Panc1 (cell line): ENCODE data around the gene KCNA5. TPM values are rescaled to one million over a fixed set of nuclear protein-coding genes. Genes with fewer than 3 reads are reported as not detected.

Source experiments
- ATAC-seq: fragments of 200-7000 bp; cut with Tn5 transposase; 2 replicates; pipeline ENCODE4 v1.9.1; 2020; ENCODE audit warnings: mild to moderate bottlenecking, moderate library complexity
- BruUV-seq: library from RNA; stranded (reverse); fragments of 400-500 nt; replicated peaks from 2 replicates; lab custom pipeline; 2021; lab: Mats Ljungman, UMichigan
- CTCF ChIA-PET: fragments of 300-600 bp; sonication (Branson Sonifier 250); formaldehyde crosslinking; loops from one replicate; lab custom pipeline; 2022; ENCODE audit warnings: antibody characterized with exemption; lab: Charles Lee
- POLR2A ChIA-PET: fragments of 300-600 bp; sonication (Branson Sonifier 250); formaldehyde crosslinking; loops from one replicate; lab custom pipeline; 2022; ENCODE audit warnings: antibody characterized with exemption; lab: Charles Lee
- DNase-seq: peaks from one replicate; pipeline ENCODE4 v3.0.0-alpha.2; 2010; ENCODE audit warnings: low read depth, low spot score
- H3K27ac ChIP-seq: 2 replicates; pipeline ENCODE4 v1.5.1; 2011; ENCODE audit warnings: mild to moderate bottlenecking, low read length, inconsistent platforms
- H3K27me3 ChIP-seq: fragments of 200-500 bp; sonication (Bioruptor generic); 2 replicates; pipeline ENCODE4 v1.6.0; 2014; ENCODE audit warnings: low read length, inconsistent platforms; ENCODE audit not compliant: control insufficient read depth, insufficient read depth
- H3K36me3 ChIP-seq: fragments of 200-500 bp; sonication (Bioruptor generic); 2 replicates; pipeline ENCODE4 v1.5.1; 2014; ENCODE audit warnings: inconsistent platforms, mild to moderate bottlenecking, low read length, moderate library complexity; ENCODE audit not compliant: control insufficient read depth, insufficient read depth
- H3K4me1 ChIP-seq: 2 replicates; pipeline ENCODE4 v1.5.1; 2011; ENCODE audit warnings: inconsistent platforms, mild to moderate bottlenecking, low read length, moderate library complexity; ENCODE audit not compliant: control insufficient read depth, insufficient read depth
- H3K4me3 ChIP-seq, 2 experiments: 2 replicates each; pipeline ENCODE4 v1.5.1; 2011 to 2012; ENCODE audit warnings: low read depth in 2 of 2, low read length in 2 of 2, mild to moderate bottlenecking in 2 of 2, inconsistent platforms in 1 of 2, moderate library complexity in 1 of 2
- H3K9me3 ChIP-seq: fragments of 200-500 bp; sonication (Bioruptor generic); 2 replicates; pipeline ENCODE4 v1.5.1; 2014; ENCODE audit warnings: low read depth, mild to moderate bottlenecking, inconsistent platforms, low read length, moderate library complexity; ENCODE audit not compliant: control insufficient read depth, insufficient read depth
- CTCF ChIP-seq: fragments of 450-650 bp; IDR thresholded peaks from 2 replicates; pipeline ENCODE4 v1.5.1; 2017; ENCODE audit warnings: mild to moderate bottlenecking
- POLR2AphosphoS5 ChIP-seq: IDR thresholded peaks from 2 replicates; pipeline ENCODE4 v1.6.1; 2012; ENCODE audit warnings: mild to moderate bottlenecking, low read depth, low read length, moderate library complexity
- SIN3A ChIP-seq: IDR thresholded peaks from 2 replicates; pipeline ENCODE4 v1.6.1; 2012; ENCODE audit warnings: low read depth, mild to moderate bottlenecking, low read length, moderate library complexity, borderline replicate concordance; ENCODE audit not compliant: insufficient read depth
- TCF7L2 ChIP-seq: IDR thresholded peaks from 2 replicates; pipeline ENCODE4 v1.6.1; 2011; ENCODE audit warnings: mild to moderate bottlenecking, low read depth, low read length, inconsistent platforms
- in situ Hi-C: cut with HindIII; loops from 2 replicates; pipeline ENCODE4 v1.10.0; 2016; ENCODE audit warnings: low sequenced_read_pairs, low pct_unique_long_range_greater_than_20kb
- intact Hi-C: fragments of 100-400 bp; cut with micrococcal nuclease; formaldehyde crosslinking; loops from one replicate; pipeline ENCODE4 v1.10.0; 2022; ENCODE audit not compliant: unreplicated experiment
- total RNA-seq: library from RNA; stranded (reverse); gene quantifications from one replicate; pipeline ENCODE4 v1.2.1, GENCODE V29; 2021; ENCODE audit not compliant: unreplicated experiment
- TF ChIP-seq, protein P1 (sequence below), 2 experiments: IDR thresholded peaks; 2 replicates each; pipeline ENCODE4 v1.6.1; 2011 to 2012; ENCODE audit warnings: low read depth in 2 of 2, control low read depth in 1 of 2, low read length in 1 of 2, mild to moderate bottlenecking in 1 of 2, moderate library complexity in 1 of 2; ENCODE audit not compliant: insufficient read depth in 1 of 2

The KCNA5 gene
- total RNA-seq, 1 experiment from 2014 or later = not detected

GRCh38 chr12:5052348-5052747 is 8.7 kb downstream of the KCNA5 start:
- TF ChIP-seq, protein P1, sequence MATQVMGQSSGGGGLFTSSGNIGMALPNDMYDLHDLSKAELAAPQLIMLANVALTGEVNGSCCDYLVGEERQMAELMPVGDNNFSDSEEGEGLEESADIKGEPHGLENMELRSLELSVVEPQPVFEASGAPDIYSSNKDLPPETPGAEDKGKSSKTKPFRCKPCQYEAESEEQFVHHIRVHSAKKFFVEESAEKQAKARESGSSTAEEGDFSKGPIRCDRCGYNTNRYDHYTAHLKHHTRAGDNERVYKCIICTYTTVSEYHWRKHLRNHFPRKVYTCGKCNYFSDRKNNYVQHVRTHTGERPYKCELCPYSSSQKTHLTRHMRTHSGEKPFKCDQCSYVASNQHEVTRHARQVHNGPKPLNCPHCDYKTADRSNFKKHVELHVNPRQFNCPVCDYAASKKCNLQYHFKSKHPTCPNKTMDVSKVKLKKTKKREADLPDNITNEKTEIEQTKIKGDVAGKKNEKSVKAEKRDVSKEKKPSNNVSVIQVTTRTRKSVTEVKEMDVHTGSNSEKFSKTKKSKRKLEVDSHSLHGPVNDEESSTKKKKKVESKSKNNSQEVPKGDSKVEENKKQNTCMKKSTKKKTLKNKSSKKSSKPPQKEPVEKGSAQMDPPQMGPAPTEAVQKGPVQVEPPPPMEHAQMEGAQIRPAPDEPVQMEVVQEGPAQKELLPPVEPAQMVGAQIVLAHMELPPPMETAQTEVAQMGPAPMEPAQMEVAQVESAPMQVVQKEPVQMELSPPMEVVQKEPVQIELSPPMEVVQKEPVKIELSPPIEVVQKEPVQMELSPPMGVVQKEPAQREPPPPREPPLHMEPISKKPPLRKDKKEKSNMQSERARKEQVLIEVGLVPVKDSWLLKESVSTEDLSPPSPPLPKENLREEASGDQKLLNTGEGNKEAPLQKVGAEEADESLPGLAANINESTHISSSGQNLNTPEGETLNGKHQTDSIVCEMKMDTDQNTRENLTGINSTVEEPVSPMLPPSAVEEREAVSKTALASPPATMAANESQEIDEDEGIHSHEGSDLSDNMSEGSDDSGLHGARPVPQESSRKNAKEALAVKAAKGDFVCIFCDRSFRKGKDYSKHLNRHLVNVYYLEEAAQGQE (IDR thresholded peaks at IDR 0.05; ENCODE audit: insufficient read depth in 1 of 2, low read depth in 2 of 2, low read length in 1 of 2) = no peak
- TF ChIP-seq CTCF = no peak
- no peak for TF ChIP-seq SIN3A
- TF ChIP-seq TCF7L2 = no peak
- TF ChIP-seq POLR2AphosphoS5 = no peak
- no peak overlapping the region for H3K27ac ChIP-seq
- ATAC-seq (no peak), DNase-seq (no peak)
- BruUV-seq = no TSS peak
- CTCF ChIA-PET = no interaction called here
- H3K9me3 ChIP-seq = no peaks in the 10 kb centered on the region
- no peaks in the 10 kb centered on the region; the same call in 1 of the 2 replicates for H3K27me3 ChIP-seq
- no peak overlapping the region for H3K4me3 ChIP-seq
- in situ Hi-C loops (no loop called here), intact Hi-C loops (no loop called here)
- H3K36me3 ChIP-seq = no peaks in the 10 kb centered on the region
- POLR2A ChIA-PET = interaction anchor here (0.6 kb wide), 1 partner anchor 17 kb away, joined by 3 read pairs; no protein-coding TSS in a partner anchor
- no peaks in the 10 kb centered on the region for H3K4me1 ChIP-seq

- intact Hi-C loops (no loop called here), in situ Hi-C loops (no loop called here)
- TF ChIP-seq CTCF (no peak), SIN3A (no peak), POLR2AphosphoS5 (no peak), TCF7L2 (no peak)
- TF ChIP-seq, protein P1 (IDR thresholded peaks at IDR 0.05; ENCODE audit: insufficient read depth in 1 of 2, low read depth in 2 of 2, low read length in 1 of 2) = no peak
- no TSS peak for BruUV-seq
- no peak for ATAC-seq
- no peak overlapping the region for H3K4me3 ChIP-seq
- H3K4me1 ChIP-seq = no peaks in the 10 kb centered on the region
- no peak overlapping the region for H3K27ac ChIP-seq
- POLR2A ChIA-PET = no interaction called here
- no peaks in the 10 kb centered on the region for H3K27me3 ChIP-seq
- no peak for DNase-seq
- H3K9me3 ChIP-seq = no peaks in the 10 kb centered on the region
- no peaks in the 10 kb centered on the region for H3K36me3 ChIP-seq
- CTCF ChIA-PET = no interaction called here
These were observed 15.7 kb downstream of the KCNA5 start for GRCh38 chr12:5059358-5059757.
